ENCODE results near the gene PTPRD.

DNA sequence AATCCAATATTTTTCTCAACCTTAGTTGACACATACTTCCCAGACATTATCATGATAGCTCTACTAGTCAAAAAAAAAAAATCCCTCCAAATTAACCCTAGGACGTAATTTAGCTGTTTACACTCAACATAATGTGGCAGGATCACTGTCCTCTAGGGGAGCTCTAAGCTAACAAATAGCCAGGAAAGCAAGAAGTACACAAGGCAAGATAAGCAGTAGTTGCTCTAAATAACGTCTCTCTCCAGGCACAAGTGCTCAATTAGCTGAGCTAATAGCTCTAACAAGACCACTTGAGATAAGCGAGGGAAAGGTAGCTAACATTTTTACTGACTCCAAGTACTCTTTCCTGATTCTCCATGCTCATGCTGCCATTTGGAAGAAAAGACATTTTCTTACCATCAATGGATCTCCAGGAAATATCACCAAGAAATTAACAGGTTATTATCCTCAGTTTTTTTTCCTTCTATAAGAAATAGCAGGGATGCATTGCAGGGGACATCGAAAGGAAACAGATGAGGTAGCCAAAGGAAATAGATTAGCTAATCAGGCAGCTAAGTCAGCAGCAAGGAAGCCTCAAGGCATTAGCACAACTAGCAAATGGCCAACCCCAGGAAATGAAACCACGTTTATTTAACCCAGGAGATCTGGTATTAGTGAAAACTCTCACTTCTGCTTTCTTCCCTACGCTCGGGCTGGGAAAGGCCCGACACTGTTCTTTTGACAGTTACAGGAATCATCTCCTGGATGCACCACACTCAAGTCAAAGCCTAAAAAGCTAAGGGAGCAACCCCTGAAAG lies 614.1 kb downstream of the PTPRD start:
- TF ChIP-seq POLR2AphosphoS5 (IDR thresholded peaks at IDR 0.05; ENCODE audit: low read depth, low read length) (no peak), POLR2A (IDR thresholded peaks at IDR 0.05; ENCODE audit: low read depth, low read length) (no peak)

Measured in GM12892 (cell line).